ENCODE measurements around the gene LAMA2.

GRCh38 chr6:129309154-129309553 lies 426.2 kb downstream of the LAMA2 start:
- TF ChIP-seq CTCF (IDR thresholded peaks at IDR 0.05) (no peak), REST (IDR thresholded peaks at IDR 0.05; ENCODE audit: low read depth, low read length) (no peak), POLR2AphosphoS5 (IDR thresholded peaks at IDR 0.05; ENCODE audit: low read depth, low read length) (no peak), NRF1 (IDR thresholded peaks at IDR 0.05; ENCODE audit: low read depth, low read length) (no peak), SIN3A (IDR thresholded peaks at IDR 0.05; ENCODE audit: borderline replicate concordance, low read depth, low read length) (no peak), GABPA (IDR thresholded peaks at IDR 0.05; ENCODE audit: low read depth) (no peak), RAD21 (IDR thresholded peaks at IDR 0.05; ENCODE audit: low read length) (no peak), USF1 (IDR thresholded peaks at IDR 0.05; ENCODE audit: borderline replicate concordance, low read depth) (no peak), NFIC (IDR thresholded peaks at IDR 0.05; ENCODE audit: borderline replicate concordance) (no peak), JUND (IDR thresholded peaks at IDR 0.05) (no peak), ELF1 (IDR thresholded peaks at IDR 0.05) (no peak), EZH2phosphoT487 (IDR thresholded peaks at IDR 0.05; ENCODE audit: borderline replicate concordance, low read depth) (no peak)

Measured in SK-N-SH (cell line).